GM12873 (cell line): ENCODE measurements around the gene MCFD2.

ENCODE experiments used
- TF ChIP-seq, protein P1 (sequence below): IDR thresholded peaks from 2 replicates; pipeline ENCODE4 v1.5.1; 2012; ENCODE audit warnings: low read depth, mild to moderate bottlenecking, moderate library complexity, low read length, control low read depth; ENCODE audit not compliant: insufficient read depth; ENCODE audit errors: missing control alignments

MCFD2 gene

DNA sequence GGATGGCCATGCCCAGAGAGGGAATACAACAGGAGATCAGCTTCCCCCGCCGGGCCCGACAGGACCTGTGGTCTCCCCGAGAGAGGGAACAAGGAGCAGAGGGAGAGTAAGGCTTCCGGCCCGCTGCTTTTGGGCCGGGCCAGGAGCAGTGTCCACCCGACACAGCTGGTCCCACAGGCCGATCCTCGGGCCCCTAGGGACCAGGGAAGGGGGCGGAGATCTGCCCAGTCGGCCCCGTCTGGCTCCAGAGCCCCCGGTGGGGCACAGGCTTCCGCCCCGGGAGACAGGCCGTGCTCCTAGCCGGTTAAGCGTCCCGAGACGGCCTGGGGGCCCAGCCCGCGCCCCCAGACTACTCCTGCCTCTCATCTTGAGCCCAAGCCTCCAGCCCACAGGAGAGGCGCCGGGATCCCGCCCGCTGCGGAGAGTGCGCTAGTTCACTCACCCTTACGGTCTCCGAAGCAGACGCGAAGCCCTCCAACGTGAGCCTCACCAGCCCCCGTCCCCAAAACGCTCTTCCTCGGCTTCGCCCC, at the start of gene MCFD2:
MCFD2 (minus strand) TSS at position 526 of the 530 bp plus-strand sequence. CDS start 6,635 bp downstream, outside the sequence.
- TF ChIP-seq, protein P1, sequence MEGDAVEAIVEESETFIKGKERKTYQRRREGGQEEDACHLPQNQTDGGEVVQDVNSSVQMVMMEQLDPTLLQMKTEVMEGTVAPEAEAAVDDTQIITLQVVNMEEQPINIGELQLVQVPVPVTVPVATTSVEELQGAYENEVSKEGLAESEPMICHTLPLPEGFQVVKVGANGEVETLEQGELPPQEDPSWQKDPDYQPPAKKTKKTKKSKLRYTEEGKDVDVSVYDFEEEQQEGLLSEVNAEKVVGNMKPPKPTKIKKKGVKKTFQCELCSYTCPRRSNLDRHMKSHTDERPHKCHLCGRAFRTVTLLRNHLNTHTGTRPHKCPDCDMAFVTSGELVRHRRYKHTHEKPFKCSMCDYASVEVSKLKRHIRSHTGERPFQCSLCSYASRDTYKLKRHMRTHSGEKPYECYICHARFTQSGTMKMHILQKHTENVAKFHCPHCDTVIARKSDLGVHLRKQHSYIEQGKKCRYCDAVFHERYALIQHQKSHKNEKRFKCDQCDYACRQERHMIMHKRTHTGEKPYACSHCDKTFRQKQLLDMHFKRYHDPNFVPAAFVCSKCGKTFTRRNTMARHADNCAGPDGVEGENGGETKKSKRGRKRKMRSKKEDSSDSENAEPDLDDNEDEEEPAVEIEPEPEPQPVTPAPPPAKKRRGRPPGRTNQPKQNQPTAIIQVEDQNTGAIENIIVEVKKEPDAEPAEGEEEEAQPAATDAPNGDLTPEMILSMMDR: no peak

DNA sequence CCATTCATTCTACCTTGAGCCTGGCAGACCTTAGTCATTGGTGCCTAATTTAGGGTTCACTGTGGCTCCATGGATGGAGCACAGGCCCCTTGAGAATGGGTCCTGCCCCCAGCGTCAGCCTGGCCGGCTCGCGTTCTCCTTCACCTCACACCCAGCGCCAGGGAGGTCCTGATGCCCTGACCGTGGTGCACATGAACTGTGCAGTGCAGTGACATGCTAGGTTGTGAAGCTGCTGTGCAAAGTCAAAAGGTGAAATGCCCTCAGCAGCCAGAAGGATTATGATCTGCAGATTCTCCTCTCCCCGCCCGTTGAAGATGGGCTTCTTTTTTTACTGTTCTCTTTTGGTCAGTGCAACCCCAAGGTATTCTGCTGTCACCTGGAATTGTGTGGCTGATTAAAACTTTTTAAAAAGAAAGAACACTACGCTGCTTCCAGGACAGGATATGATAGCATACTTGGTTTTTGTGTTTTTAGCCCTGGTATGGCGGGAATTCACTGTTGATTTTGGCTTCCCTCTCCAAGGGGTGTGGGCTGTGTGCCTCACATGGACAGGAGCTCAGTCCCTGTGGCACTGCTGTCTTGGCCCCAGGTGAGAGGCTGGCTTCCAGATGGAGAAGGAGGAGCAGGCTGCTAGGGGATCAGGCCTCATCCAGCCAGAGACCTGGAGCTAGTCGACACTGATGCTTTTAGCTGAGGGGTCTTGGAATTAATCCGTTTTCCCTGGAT, 49.4 kb upstream of the MCFD2 start:
- TF ChIP-seq, protein P1: no peak

DNA sequence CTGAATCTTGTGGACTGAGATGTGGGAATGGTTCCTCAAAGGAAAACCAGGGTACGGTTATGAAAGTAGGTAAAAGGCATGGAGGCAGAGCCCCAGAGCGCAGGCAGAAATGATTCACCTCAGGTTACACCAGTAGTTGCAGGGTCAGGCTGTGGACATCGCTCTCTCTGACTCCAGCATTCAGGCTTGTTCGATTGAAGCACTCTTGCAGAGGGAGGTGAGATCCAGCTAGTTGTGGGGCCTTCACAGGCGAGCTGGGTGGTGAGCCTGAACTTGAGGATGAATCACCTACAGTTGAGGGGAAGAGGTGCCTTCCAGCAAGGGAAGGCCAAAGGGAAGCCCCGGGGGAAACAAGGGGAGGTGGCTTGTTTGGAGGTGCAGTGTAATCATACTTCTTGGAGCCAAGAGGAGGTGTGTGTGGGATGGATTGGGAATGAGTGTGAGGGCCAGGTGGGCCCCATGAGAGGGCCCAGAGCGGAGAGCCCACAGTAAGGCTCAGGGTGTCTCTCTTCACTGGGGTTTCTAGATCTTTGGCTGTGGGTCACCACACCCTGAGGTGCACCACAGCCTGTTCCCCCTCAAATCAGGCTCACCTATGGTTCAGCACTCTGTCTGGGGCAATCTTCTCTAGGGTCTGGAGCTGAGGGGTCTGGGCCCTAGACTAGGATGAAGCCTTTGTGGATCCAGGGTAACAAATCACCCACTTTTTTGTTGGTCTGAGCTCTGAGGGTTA, 48.5 kb upstream of the MCFD2 start:
- TF ChIP-seq, protein P1: no peak

DNA sequence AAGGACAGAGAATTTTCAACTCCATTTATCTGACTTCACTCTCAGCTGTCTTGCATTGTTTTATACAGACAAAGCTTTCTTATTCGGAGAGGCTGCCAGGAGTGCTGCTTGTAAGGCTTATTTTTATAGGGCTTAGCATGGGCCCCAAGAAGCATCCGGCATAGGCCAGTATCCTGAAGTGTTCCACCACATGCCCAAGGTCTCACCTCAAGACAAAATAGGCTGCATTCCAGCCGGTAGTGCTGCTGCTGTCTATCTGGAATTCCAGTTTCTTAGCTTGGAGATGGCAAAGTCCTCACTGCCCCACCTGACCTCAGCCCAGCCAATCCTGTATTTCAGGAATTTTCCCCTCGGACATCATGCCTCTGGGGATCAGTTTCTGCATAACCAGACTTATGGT, 47.6 kb upstream of the MCFD2 start:
- TF ChIP-seq, protein P1: no peak

DNA sequence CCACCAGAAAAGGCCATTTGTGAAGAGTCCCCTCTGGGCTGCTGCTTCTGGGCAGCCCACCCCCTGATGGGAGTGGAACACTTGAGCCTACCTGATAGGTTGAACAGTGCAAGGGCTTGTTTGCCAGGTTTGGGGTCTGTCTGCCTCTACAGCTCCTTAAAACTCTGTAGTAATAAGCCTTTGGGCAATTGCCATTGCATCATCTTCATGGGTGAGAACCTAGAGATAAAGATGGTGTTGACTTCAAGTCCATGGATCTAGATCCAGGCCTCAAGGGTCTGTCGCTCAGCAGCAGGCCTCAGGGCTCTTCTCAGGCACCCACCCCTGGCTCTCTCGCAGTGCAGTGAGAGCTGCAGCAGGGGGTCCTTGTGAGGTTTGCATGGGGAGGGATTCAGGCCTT, 47.1 kb upstream of the MCFD2 start:
- TF ChIP-seq, protein P1: no peak

DNA sequence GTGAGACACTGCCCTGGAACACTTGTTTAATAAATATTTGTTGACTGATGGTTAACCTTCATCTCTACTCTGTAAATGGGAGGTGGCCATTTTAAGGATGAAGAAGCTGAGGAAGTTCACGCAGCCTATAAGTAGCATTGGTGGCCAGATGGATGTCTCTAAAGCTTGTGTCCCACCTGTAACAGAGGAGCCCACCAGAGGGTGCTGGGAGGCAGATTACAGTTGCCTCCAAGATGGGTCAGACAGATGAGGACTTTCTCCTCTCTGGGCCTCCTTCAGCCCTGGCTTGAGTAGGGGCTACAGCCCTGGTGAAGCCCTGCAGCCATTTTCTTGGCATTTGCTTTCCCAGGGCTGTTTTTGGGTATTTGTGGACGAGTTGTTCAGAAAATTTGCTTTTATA, 45.0 kb upstream of the MCFD2 start:
- TF ChIP-seq, protein P1: peak; percentile 20

DNA sequence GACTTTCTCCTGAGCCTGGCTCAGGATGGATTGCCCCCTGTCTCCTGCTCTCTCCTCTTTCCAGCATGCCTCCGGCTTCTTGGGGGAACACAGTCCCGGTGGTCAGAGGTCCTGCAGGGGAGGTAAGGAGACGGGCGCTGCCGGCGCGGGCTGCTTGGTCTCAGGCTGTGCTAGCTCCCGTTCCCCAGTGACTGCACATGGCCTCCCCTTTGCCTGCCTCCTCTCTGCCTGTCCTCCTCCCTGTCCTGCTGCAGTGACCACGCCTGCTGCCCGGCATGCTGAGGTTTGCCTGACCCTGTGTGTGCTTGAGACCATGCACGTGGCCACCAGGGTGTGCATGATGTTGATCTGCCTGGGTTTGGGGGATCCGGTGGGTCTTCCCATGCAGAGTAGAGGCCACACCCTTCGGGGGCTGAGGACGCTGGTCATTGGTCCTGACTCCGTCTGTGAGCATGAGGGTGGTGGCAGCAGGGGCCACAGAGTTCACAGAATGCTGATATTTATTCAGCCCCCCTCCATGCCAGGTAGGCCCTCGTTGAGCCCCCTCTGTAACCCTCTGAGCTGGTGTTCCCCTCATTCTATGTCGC, 42.9 kb upstream of the MCFD2 start:
- TF ChIP-seq, protein P1: no peak
